CD4-positive, alpha-beta T cell treated with Interleukin-15 for 4 hours (primary cell): ENCODE data around the gene ZCCHC18.

Experiments
- DNase-seq: peaks from one replicate; pipeline ENCODE4 v3.0.0-alpha.2; 2020; ENCODE audit warnings: low spot score

The ZCCHC18 gene

GRCh38 chrX:104134583-104135261, 22.4 kb downstream of the ZCCHC18 start:
- no peak for DNase-seq

- no peak for DNase-seq
These were observed 23.4 kb downstream of the ZCCHC18 start for GRCh38 chrX:104135677-104136076.

- peak; percentile 61 for DNase-seq
These were observed 24.1 kb downstream of the ZCCHC18 start for GRCh38 chrX:104136241-104137019.

- DNase-seq, result no peak
These were observed 25.2 kb downstream of the ZCCHC18 start for GRCh38 chrX:104137496-104137895.

GRCh38 chrX:104141087-104141760, 28.9 kb downstream of the ZCCHC18 start:
- no peak for DNase-seq

GRCh38 chrX:104151037-104151436, 38.7 kb downstream of the ZCCHC18 start:
- no peak for DNase-seq

- DNase-seq, result peak; percentile 71
These were observed 44.6 kb downstream of the ZCCHC18 start, which contains the start of gene SLC25A53 for GRCh38 chrX:104156630-104157529. TSS of gene SLC25A53 (minus strand) at chrX:104157009. CDS start at chrX:104105257, 51,752 bp downstream.
